ENCODE data around the gene SURF2.

SURF2 gene

GRCh38 chr9:133353548-133353947 is 2.8 kb upstream of the SURF2 start:
- DNase-seq (ENCODE audit: low read depth in 3 of 3), result no peak

- no peak for DNase-seq (ENCODE audit: low read depth in 3 of 3)
Measured at GRCh38 chr9:133354766-133355165, 1.6 kb upstream of the SURF2 start.

GRCh38 chr9:133355881-133356357 is 431 bp upstream of the SURF2 start:
- no peak for DNase-seq (ENCODE audit: low read depth in 3 of 3)

- DNase-seq (ENCODE audit: low read depth in 3 of 3), result no peak
Measured at GRCh38 chr9:133357656-133358055, 1.3 kb downstream of the SURF2 start.

- no peak for DNase-seq (ENCODE audit: low read depth in 3 of 3)
Measured at GRCh38 chr9:133359399-133360175, 3.2 kb downstream of the SURF2 start.

- no peak for DNase-seq (ENCODE audit: low read depth in 3 of 3)
Measured at GRCh38 chr9:133360400-133361393, 4.3 kb downstream of the SURF2 start.

GRCh38 chr9:133361507-133362092 is 5.2 kb downstream of the SURF2 start:
- DNase-seq (ENCODE audit: low read depth in 3 of 3), result no peak

- no peak for DNase-seq (ENCODE audit: low read depth in 3 of 3)
Measured at GRCh38 chr9:133362359-133363044, 6.2 kb downstream of the SURF2 start.

- no peak for DNase-seq (ENCODE audit: low read depth in 3 of 3)
Measured at GRCh38 chr9:133366435-133366834, 10.1 kb downstream of the SURF2 start.

GRCh38 chr9:133367221-133367620 is 10.9 kb downstream of the SURF2 start:
- no peak for DNase-seq (ENCODE audit: low read depth in 3 of 3)

GRCh38 chr9:133367778-133368177 is 11.4 kb downstream of the SURF2 start:
- no peak for DNase-seq (ENCODE audit: low read depth in 3 of 3)

GRCh38 chr9:133368249-133368881 is 12.0 kb downstream of the SURF2 start:
- DNase-seq (ENCODE audit: low read depth in 3 of 3), result no peak

- DNase-seq (ENCODE audit: low read depth in 3 of 3), result no peak
Measured at GRCh38 chr9:133369422-133369821, 13.1 kb downstream of the SURF2 start.

- no peak for DNase-seq (ENCODE audit: low read depth in 3 of 3)
Measured at GRCh38 chr9:133369933-133370332, 13.6 kb downstream of the SURF2 start.

- no peak for DNase-seq (ENCODE audit: low read depth in 3 of 3)
Measured at GRCh38 chr9:133370685-133371084, 14.3 kb downstream of the SURF2 start.

- peak; percentile 60 to 81 (median 72) for DNase-seq (ENCODE audit: low read depth in 3 of 3)
Measured at GRCh38 chr9:133371261-133371711, 14.9 kb downstream of the SURF2 start.

- no peak for DNase-seq (ENCODE audit: low read depth in 3 of 3)
Measured at GRCh38 chr9:133372144-133372543, 15.8 kb downstream of the SURF2 start.

- DNase-seq (ENCODE audit: low read depth in 3 of 3), result no peak
Measured at GRCh38 chr9:133374612-133375115, 18.3 kb downstream of the SURF2 start.

GRCh38 chr9:133375116-133375723 is 18.9 kb downstream of the SURF2 start:
- DNase-seq (ENCODE audit: low read depth in 3 of 3), result no peak

Measured in stimulated activated CD4-positive, alpha-beta T cell treated with anti-CD3 and anti-CD28 coated beads, TNF-alpha, amount 100 ng/mL, for 24 hours (primary cell).